T-helper 2 cell (primary cell): Measurements from ENCODE around the gene HDAC9.
A peak's percentile ranks its signal among the peaks of the same experiment; 100 is the strongest.

Source experiments
- DNase-seq, 5 experiments: peaks; one replicate each; pipeline versions ENCODE4 v3.0.0 to v3.0.0-alpha.2; 2012 to 2022

The HDAC9 gene

DNA sequence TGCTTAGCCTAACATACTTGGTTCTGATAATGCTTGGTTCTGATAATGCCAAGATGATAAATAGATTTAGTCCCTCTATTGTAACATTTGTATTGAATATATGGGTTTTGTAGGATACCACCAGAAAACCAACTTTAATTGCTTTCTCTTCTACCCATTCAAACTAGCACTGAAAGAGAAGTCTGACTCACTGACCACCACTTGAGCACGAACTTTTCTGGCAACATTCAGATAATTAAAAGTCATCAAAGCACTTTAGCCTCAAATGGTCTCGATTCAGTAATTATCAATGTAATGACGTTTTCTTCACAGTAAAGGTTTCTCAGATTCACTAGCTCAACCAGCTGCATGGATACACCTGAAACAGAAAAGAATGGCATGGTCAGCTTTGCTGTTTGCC lies 63.0 kb downstream of the HDAC9 start:
- DNase-seq: no peak

- DNase-seq: no peak
These were observed 63.4 kb downstream of the HDAC9 start for GRCh38 chr7:18558910-18559309.

- DNase-seq: no peak
These were observed 64.2 kb downstream of the HDAC9 start for GRCh38 chr7:18559756-18560155.

DNA sequence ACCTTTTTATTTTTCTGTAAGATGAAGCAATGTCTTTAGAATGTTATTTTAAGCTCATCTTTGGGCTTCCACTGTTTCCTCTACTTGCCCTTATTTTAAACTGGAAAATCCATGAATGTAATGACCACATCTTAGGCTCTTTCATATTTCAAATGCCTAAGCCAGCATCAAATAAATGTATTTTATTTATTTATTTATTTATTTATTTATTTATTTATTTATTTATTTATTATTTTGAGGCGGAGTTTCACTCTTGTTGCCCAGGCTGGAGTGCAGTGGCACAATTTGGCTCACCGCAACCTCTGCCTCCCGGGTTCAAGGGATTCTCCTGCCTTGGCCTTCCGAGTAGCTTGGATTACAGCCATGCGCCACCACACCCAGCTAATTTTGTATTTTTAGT lies 69.2 kb downstream of the HDAC9 start:
- no peak for DNase-seq

DNA sequence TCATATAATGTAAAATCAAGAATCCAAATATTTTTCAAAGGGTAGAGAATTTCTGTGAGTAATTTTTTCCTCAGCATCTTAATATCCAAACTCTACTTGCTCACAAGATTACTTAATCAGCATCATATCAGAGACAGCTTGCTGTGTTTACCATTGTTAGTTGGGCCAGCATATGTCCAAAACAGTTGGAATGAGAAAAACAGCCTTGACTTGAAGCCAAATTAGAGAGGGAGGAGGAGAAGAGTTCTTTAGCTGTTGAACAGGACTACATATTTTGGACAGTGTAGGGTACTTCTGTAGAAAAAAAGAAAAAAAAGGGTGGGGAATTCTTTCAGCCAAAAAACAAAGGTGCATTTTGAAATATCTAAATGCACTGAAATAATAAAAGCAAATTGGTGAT lies 69.8 kb downstream of the HDAC9 start:
- no peak for DNase-seq

GRCh38 chr7:18566205-18566604 lies 70.7 kb downstream of the HDAC9 start:
- DNase-seq: no peak

DNA sequence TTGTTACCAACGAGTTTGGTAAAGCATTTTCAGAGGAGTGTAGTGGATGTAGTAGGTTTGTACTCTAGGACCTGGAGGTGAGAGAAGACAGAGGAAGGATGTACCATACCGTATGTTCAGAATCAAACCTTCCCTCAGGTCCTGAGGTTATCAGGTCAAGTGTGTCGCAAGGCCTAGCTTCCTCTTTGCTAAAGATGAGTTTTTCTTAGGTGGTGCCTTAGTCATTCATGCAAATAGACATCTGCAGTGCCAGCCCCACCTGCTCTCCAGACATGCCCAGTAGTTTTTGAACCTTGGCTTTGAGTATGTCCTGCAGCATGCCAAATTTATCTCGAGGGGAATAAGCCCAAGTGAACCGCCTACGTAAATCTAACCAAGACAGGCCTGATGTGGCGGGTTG lies 71.3 kb downstream of the HDAC9 start:
- no peak for DNase-seq

DNA sequence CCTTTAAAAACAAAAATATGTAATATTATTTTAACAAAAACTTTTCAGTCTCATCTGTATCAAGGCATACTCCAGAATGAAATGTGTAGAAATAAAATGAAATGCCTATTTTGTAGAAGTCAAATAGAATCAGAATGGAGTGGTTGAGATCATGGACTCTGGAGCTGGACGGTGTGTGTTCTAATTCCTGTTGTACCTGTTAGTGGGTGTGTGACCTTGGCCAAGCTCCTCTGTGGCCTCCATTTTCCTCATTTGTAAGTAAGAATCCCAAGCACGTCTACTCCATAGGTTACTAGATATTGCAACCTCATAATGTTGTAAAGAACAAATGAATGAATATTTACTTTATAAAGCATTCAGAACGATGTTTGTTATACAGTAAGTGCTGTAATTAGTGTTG lies 74.9 kb downstream of the HDAC9 start:
- DNase-seq: no peak

GRCh38 chr7:18570890-18571478 lies 75.4 kb downstream of the HDAC9 start:
- no peak for DNase-seq

- no peak for DNase-seq
These were observed 76.6 kb downstream of the HDAC9 start for GRCh38 chr7:18572154-18572553.

GRCh38 chr7:18572885-18573284 lies 77.3 kb downstream of the HDAC9 start:
- DNase-seq: no peak

GRCh38 chr7:18573410-18574234 lies 78.1 kb downstream of the HDAC9 start:
- peak in 1 of 5 experiments; percentile 6 for DNase-seq

GRCh38 chr7:18574235-18574540 lies 78.6 kb downstream of the HDAC9 start:
- DNase-seq: no peak

DNA sequence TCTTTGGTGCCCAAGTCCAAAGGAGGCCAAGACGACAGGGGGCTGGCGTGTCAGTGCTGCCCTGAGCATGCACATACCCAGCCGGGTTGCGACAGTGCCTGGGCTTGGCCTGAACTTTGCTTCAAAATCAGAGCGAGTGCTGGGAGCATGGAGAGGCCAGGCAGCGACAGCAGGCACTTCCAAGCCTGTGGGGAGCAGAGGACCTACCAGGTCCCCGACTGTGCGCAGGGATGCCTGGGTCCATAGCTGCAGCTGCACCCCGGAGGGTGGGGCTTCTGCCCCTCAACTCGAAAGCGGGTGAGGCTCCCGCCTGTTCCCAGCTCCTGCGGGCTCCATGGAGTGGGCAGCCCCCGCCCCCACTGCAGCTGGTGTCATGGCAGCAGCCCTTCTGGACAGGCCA lies 79.1 kb downstream of the HDAC9 start:
- DNase-seq: no peak

- no peak for DNase-seq
These were observed 80.3 kb downstream of the HDAC9 start for GRCh38 chr7:18575622-18576572.

DNA sequence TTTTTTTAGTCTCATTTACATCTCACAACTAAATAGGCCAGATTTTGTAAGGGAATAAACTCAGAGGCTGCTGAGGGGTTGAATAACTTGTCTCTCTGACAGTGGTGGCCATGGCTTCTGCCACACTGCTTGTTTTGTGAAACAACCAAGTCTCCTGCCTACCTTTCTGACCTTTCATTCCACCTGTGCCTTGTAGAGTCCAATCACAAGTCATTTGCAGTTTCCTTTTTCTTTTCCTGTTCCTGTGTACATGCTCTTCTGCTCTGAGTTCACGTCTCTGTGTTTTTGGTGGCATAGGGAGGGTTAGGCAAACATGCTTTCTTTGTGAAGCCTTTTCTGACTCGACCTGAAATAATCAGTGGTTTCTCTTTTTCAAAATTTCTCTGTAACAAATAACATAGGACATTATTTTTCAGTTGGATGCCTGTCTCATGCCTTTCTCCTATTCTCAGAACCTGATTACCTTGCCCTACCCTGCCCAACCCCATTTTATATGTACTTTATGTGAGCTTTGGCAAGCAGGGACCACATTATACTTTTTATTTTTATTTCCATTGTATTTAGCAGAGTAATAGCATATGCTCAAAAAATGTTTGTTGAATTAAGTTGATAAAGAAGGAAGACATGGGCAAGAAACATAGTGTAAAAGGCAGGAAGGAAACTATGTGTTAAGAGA lies 81.7 kb downstream of the HDAC9 start:
- DNase-seq: no peak

GRCh38 chr7:18579698-18580097 lies 84.1 kb downstream of the HDAC9 start:
- DNase-seq: no peak

- no peak for DNase-seq
These were observed 85.4 kb downstream of the HDAC9 start for GRCh38 chr7:18580950-18581349.

- DNase-seq: no peak
These were observed 87.8 kb downstream of the HDAC9 start for GRCh38 chr7:18583305-18583704.

GRCh38 chr7:18590241-18590640 lies 94.7 kb downstream of the HDAC9 start:
- DNase-seq: no peak

GRCh38 chr7:18590744-18591340 lies 95.3 kb downstream of the HDAC9 start:
- no peak for DNase-seq

DNA sequence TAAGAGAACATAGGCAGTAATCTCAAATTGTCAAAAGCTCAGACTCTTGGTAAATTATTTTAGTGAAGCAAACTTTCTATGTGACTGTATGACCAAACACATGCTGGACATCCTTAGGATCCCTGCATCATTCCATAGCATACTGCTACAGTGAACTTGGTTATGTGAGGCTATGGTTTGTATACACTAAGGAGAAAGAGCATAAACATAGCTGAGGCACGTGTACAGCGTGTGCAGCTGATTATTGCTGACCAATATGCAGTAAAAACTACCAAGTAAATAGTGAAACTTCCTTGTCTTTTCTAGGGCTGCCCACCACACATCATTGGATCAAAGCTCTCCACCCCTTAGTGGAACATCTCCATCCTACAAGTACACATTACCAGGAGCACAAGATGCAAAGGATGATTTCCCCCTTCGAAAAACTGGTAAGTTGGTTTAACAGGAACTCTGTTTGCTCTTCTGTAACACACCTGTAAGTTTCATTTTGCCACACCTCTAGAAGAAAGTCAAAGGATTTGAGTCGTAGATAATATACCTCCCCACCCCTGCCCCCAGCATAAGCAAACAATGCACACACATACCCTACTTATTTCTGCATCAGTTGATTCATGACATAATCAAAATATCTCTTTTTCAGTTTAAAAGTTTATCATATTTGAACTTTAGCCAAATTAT lies 98.2 kb downstream of the HDAC9 start:
- no peak for DNase-seq
